H1 (cell line): ENCODE measurements around the gene PCDHA1. TPM values are rescaled to one million over a fixed set of nuclear protein-coding genes. Genes with fewer than 3 reads are reported as not detected.
A peak's percentile ranks its signal among the peaks of the same experiment; 100 is the strongest.

ENCODE experiments used
- CTCF ChIA-PET: fragments of 300-600 bp; sonication (Branson Sonifier 250); formaldehyde crosslinking; loops from one replicate; lab custom pipeline; 2021; ENCODE audit not compliant: partially characterized antibody; lab: Charles Lee
- POLR2A ChIA-PET: fragments of 300-600 bp; sonication (Branson Sonifier 250); formaldehyde crosslinking; loops from one replicate; lab custom pipeline; 2021; ENCODE audit warnings: inconsistent platforms; ENCODE audit not compliant: partially characterized antibody; lab: Charles Lee
- DNase-seq, 2 experiments: peaks; one replicate each; pipeline versions ENCODE4 v3.0.0 to v3.0.0-alpha.2; 2010 to 2022; ENCODE audit warnings: low spot score in 2 of 2, low read depth in 1 of 2, mixed read lengths in 1 of 2
- FAIRE-seq: peaks from 2 replicates; lab custom pipeline; 2011; peaks lifted over from hg19 to GRCh38; lab: Jason Lieb, UNC
- H2AFZ ChIP-seq: 2 replicates; pipeline ENCODE4 v1.8.1; 2012; ENCODE audit warnings: low read length, inconsistent platforms
- H2AK5ac ChIP-seq: 2 replicates; pipeline ENCODE4 v1.6.1; 2013; ENCODE audit warnings: low read depth, low read length
- H2BK120ac ChIP-seq: replicated peaks from 2 replicates; pipeline ENCODE3; 2013; ENCODE audit warnings: low read depth, low read length, inconsistent platforms
- H2BK12ac ChIP-seq: 2 replicates; pipeline ENCODE4 v1.6.1; 2013; ENCODE audit warnings: low read depth, low read length
- H2BK15ac ChIP-seq: 2 replicates; pipeline ENCODE4 v1.6.1; 2013; ENCODE audit warnings: low read length
- H2BK20ac ChIP-seq: 2 replicates; pipeline ENCODE4 v1.6.1; 2013; ENCODE audit warnings: low read length
- H2BK5ac ChIP-seq: 2 replicates; pipeline ENCODE4 v1.6.1; 2013; ENCODE audit warnings: low read depth, low read length
- H3K14ac ChIP-seq: 2 replicates; pipeline ENCODE4 v1.6.1; 2013; ENCODE audit warnings: inconsistent platforms; ENCODE audit not compliant: insufficient read length
- H3K18ac ChIP-seq: 2 replicates; pipeline ENCODE4 v1.6.1; 2013; ENCODE audit warnings: low read length; ENCODE audit errors: extremely low read depth
- H3K23ac ChIP-seq: 2 replicates; pipeline ENCODE4 v1.6.1; 2013; ENCODE audit warnings: inconsistent platforms; ENCODE audit not compliant: insufficient read length
- H3K23me2 ChIP-seq: 2 replicates; pipeline ENCODE4 v1.6.1; 2013; ENCODE audit warnings: low read depth, low read length
- H3K27ac ChIP-seq: 2 replicates; pipeline ENCODE4 v1.6.1; 2011; ENCODE audit warnings: low read depth, low read length, inconsistent platforms
- H3K27me3 ChIP-seq, 4 experiments: replicated peaks in 1 of 4; 1 replicate in 1 of 4; 2 replicates in 3 of 4; pipeline versions ENCODE4 v1.6.1 to v1.8.1; 2011 to 2013; ENCODE audit warnings: low read length in 3 of 4, mild to moderate bottlenecking in 3 of 4, inconsistent platforms in 2 of 4, mixed read lengths in 2 of 4, moderate library complexity in 1 of 4; ENCODE audit not compliant: control insufficient read depth in 3 of 4, insufficient read depth in 3 of 4; ENCODE audit errors: extremely low read depth in 1 of 4
- H3K36me3 ChIP-seq, 4 experiments: 2 replicates each; pipeline versions ENCODE4 v1.6.1 to v1.8.1; 2011 to 2013; ENCODE audit warnings: mild to moderate bottlenecking in 4 of 4, low read length in 3 of 4, moderate library complexity in 2 of 4, control low read depth in 1 of 4, inconsistent platforms in 1 of 4; ENCODE audit not compliant: insufficient read depth in 4 of 4, control insufficient read depth in 2 of 4
- H3K4ac ChIP-seq: replicated peaks from 2 replicates; pipeline ENCODE3; 2013; ENCODE audit warnings: low read length, low read depth, mixed read lengths, inconsistent platforms; ENCODE audit not compliant: insufficient read length
- H3K4me1 ChIP-seq, 4 experiments: replicated peaks in 1 of 4; 1 replicate in 1 of 4; 2 replicates in 3 of 4; pipeline versions ENCODE4 v1.6.1 to v1.8.1; 2011 to 2013; ENCODE audit warnings: low read length in 3 of 4, inconsistent platforms in 2 of 4, mixed read lengths in 1 of 4; ENCODE audit not compliant: insufficient read depth in 4 of 4, control insufficient read depth in 3 of 4
- H3K4me2 ChIP-seq, 2 experiments: 2 replicates each; pipeline versions ENCODE4 v1.6.1 to v1.8.1; 2011 to 2013; ENCODE audit warnings: low read depth in 2 of 2, low read length in 2 of 2, control low read depth in 1 of 2, inconsistent platforms in 1 of 2, mild to moderate bottlenecking in 1 of 2; ENCODE audit not compliant: insufficient read depth in 1 of 2
- H3K4me3 ChIP-seq, 4 experiments: fragments of 200-600, 300-600 bp in 1 of 4; sonication (generic), shearing (Covaris generic), sonication (Bioruptor Twin) in 1 of 4; 2 replicates each; pipeline versions ENCODE4 v1.5.1 to v1.8.1; 2011 to 2016; ENCODE audit warnings: low read length in 4 of 4, low read depth in 3 of 4, control low read depth in 2 of 4, inconsistent platforms in 2 of 4, mild to moderate bottlenecking in 2 of 4, mixed read lengths in 1 of 4, moderate library complexity in 1 of 4; ENCODE audit not compliant: insufficient read depth in 2 of 4; ENCODE audit errors: extremely low read depth in 1 of 4
- H3K56ac ChIP-seq: replicated peaks from 2 replicates; pipeline ENCODE3; 2013; ENCODE audit warnings: low read depth, mild to moderate bottlenecking, mixed read lengths, low read length, inconsistent platforms; ENCODE audit not compliant: insufficient read length
- H3K79me1 ChIP-seq: 2 replicates; pipeline ENCODE4 v1.6.1; 2013; ENCODE audit warnings: low read depth, low read length, control low read depth
- H3K79me2 ChIP-seq, 2 experiments: 2 replicates each; pipeline versions ENCODE4 v1.6.1 to v1.8.1; 2012 to 2013; ENCODE audit warnings: low read length in 2 of 2, mild to moderate bottlenecking in 2 of 2, inconsistent platforms in 1 of 2; ENCODE audit not compliant: insufficient read depth in 2 of 2, control insufficient read depth in 1 of 2
- H3K9ac ChIP-seq, 4 experiments: replicated peaks in 1 of 4; 1 replicate in 1 of 4; 2 replicates in 3 of 4; pipeline versions ENCODE4 v1.6.1 to v1.8.1; 2011 to 2013; ENCODE audit warnings: low read depth in 3 of 4, low read length in 3 of 4, control low read depth in 2 of 4, mild to moderate bottlenecking in 2 of 4, moderate library complexity in 2 of 4, inconsistent platforms in 1 of 4; ENCODE audit errors: extremely low read depth in 1 of 4
- H3K9me3 ChIP-seq, 2 experiments: 2 replicates each; pipeline versions ENCODE4 v1.6.1 to v1.8.1; 2012 to 2013; ENCODE audit warnings: mild to moderate bottlenecking in 2 of 2, moderate library complexity in 2 of 2, control low read depth in 1 of 2, inconsistent platforms in 1 of 2, low read depth in 1 of 2, low read length in 1 of 2, mixed read lengths in 1 of 2; ENCODE audit not compliant: insufficient read depth in 2 of 2
- H4K20me1 ChIP-seq, 2 experiments: replicated peaks in 1 of 2; 2 replicates each; pipeline versions ENCODE3 to v1.8.1; 2011 to 2013; ENCODE audit warnings: inconsistent platforms in 2 of 2, low read length in 2 of 2, mild to moderate bottlenecking in 1 of 2; ENCODE audit not compliant: insufficient read depth in 2 of 2, control insufficient read depth in 1 of 2
- H4K5ac ChIP-seq: 2 replicates; pipeline ENCODE4 v1.6.1; 2013; ENCODE audit warnings: low read length, low read depth, mixed read lengths, inconsistent platforms; ENCODE audit not compliant: insufficient read length
- H4K8ac ChIP-seq: 2 replicates; pipeline ENCODE4 v1.8.0; 2013; ENCODE audit warnings: mild to moderate bottlenecking, moderate library complexity, low read length, inconsistent platforms; ENCODE audit not compliant: insufficient read depth; ENCODE audit errors: extremely low read depth
- H4K91ac ChIP-seq: replicated peaks from 2 replicates; pipeline ENCODE3; 2013; ENCODE audit warnings: low read length, mixed read lengths, inconsistent platforms; ENCODE audit not compliant: insufficient read length
- ASH2L ChIP-seq: fragments of 200-600, 300-600 bp; sonication (generic); IDR thresholded peaks from one replicate; pipeline ENCODE4 v1.7.1; 2017; ENCODE audit warnings: low read length
- ATF3 ChIP-seq: IDR thresholded peaks from 2 replicates; pipeline ENCODE4 v1.6.1; 2011; ENCODE audit warnings: low read depth, mild to moderate bottlenecking, low read length; ENCODE audit not compliant: insufficient read depth
- JUND ChIP-seq: IDR thresholded peaks from 2 replicates; pipeline ENCODE4 v1.6.1; 2011; ENCODE audit warnings: mild to moderate bottlenecking, improper control_type of control experiment, low read length
- KDM1A ChIP-seq: fragments of 200-600, 300-600 bp; sonication (generic); IDR thresholded peaks from 2 replicates; pipeline ENCODE4 v1.7.1; 2016; ENCODE audit warnings: mild to moderate bottlenecking, low read length, borderline replicate concordance
- RAD21 ChIP-seq, 2 experiments: IDR thresholded peaks in 1 of 2; conservative IDR thresholded peaks in 1 of 2; 2 replicates each; pipeline ENCODE4 v1.6.1; 2011; ENCODE audit warnings: low read depth in 2 of 2, low read length in 2 of 2, improper control_type of control experiment in 1 of 2, inconsistent platforms in 1 of 2, mild to moderate bottlenecking in 1 of 2, moderate library complexity in 1 of 2
- SP2 ChIP-seq: IDR thresholded peaks from 2 replicates; pipeline ENCODE4 v1.6.1; 2012; ENCODE audit warnings: mild to moderate bottlenecking, low read length, inconsistent platforms
- SUZ12 ChIP-seq: fragments of 200-600 bp; sonication (generic); IDR thresholded peaks from 2 replicates; pipeline ENCODE4 v1.6.1; 2012; ENCODE audit warnings: mild to moderate bottlenecking, inconsistent platforms, low read length, moderate library complexity, mixed read lengths
- TAF7 ChIP-seq: optimal IDR thresholded peaks from 2 replicates; pipeline ENCODE3; 2011; ENCODE audit warnings: low read depth, mild to moderate bottlenecking, inconsistent platforms, low read length, moderate library complexity, borderline replicate concordance
- TEAD4 ChIP-seq: IDR thresholded peaks from 2 replicates; pipeline ENCODE4 v1.6.1; 2012; ENCODE audit warnings: low read depth, low read length, inconsistent platforms, mixed read lengths
- WGBS, 2 experiments: shearing (Covaris generic) in 1 of 2; methylation state at CpG; one replicate each; pipeline versions ENCODE4 v1.1.6 to v1.1.7; 2013 to 2015; ENCODE audit warnings: low lambda C conversion rate in 2 of 2, mixed read lengths in 2 of 2, inconsistent platforms in 1 of 2, low coverage in 1 of 2, missing lambda C conversion rate in 1 of 2; ENCODE audit not compliant: insufficient replicate concordance in 2 of 2, insufficient coverage in 1 of 2, insufficient read length in 1 of 2; ENCODE audit errors: extremely low coverage in 1 of 2, missing lambda C conversion rate in 1 of 2; 5-methylcytosine and 5-hydroxymethylcytosine counted together
- polyA plus RNA-seq, 7 experiments: library from polyadenylated mRNA; depleted of rRNA in 3 of 7; stranded (reverse) in 5 of 7; unstranded in 2 of 7; fragments of >200 nt in 5 of 7; fragments of 200-250 nt in 2 of 7; gene quantifications; 1 replicate in 5 of 7; 2 replicates in 1 of 7; 4 replicates in 1 of 7; pipeline versions ENCODE4 v1.2.1 to v1.2.3, GENCODE V29; 2011 to 2013; ENCODE audit warnings: missing spikeins in 2 of 7, mixed read lengths in 2 of 7
- total RNA-seq: library from RNA; stranded (reverse); fragmentation: NEBNext Ultra II Directional; extraction: Animal tissue kit (Norgen Biotek cat#: 25700); gene quantifications from 2 replicates; pipeline ENCODE4 v1.2.1, GENCODE V29; 2021

The PCDHA1 gene
- total and polyA plus RNA-seq, 2 of the 8 experiments (the other 6 are each of a cell fraction or from before 2014, with no cell fraction given), result 0.23 to 0.50 TPM

- Histone ChIP-seq H3K56ac (no peak within 1 kb of the TSS), H4K8ac (peak within 1 kb of the TSS; percentile 73), H3K23me2 (peaks cover 15% of the 10 kb centered on the region), H3K4ac (no peak within 1 kb of the TSS), H3K14ac (peak within 1 kb of the TSS; percentile 25), H2BK12ac (peak within 1 kb of the TSS; percentile 93), H3K79me2 (peaks cover 0 to 3% of the 10 kb centered on the region in 2 experiments; a peak in 1 of 4 replicates), H3K4me2 (peak within 1 kb of the TSS; percentile 78 to 100), H2BK15ac (peak within 1 kb of the TSS; percentile 63; the same call in 1 of the 2 replicates), H2BK5ac (peak within 1 kb of the TSS; percentile 57; the same call in 1 of the 2 replicates), H3K18ac (peak within 1 kb of the TSS; percentile 49), H3K4me1 (peaks cover 2 to 15% (median 7%) of the 10 kb centered on the region in 4 experiments; a peak in 5 of 7 replicates), H2BK20ac (peak within 1 kb of the TSS; percentile 35; the same call in 1 of the 2 replicates), H3K9ac (peak within 1 kb of the TSS; percentile 43 to 73 (median 60)), H3K27me3 (peaks cover 2 to 27% (median 20%) of the 10 kb centered on the region in 4 experiments), H3K9me3 (no peaks in the 10 kb centered on the region), H3K4me3 (peak within 1 kb of the TSS; percentile 76 to 96 (median 92)), H3K79me1 (no peaks in the 10 kb centered on the region), H4K91ac (peak within 1 kb of the TSS; percentile 67), H2AFZ (peak within 1 kb of the TSS; percentile 61; the same call in 1 of the 2 replicates), H3K27ac (no peak within 1 kb of the TSS), H4K5ac (no peak within 1 kb of the TSS), H2BK120ac (no peak within 1 kb of the TSS), H4K20me1 (peaks cover 9 to 16% of the 10 kb centered on the region in 2 experiments), H2AK5ac (no peak within 1 kb of the TSS), H3K23ac (no peak within 1 kb of the TSS), H3K36me3 (no peaks in the 10 kb centered on the region)
- peak in 1 of 2 experiments; percentile 83 for DNase-seq
- no peak for FAIRE-seq
- ChIA-PET CTCF (interaction anchor here (0.6 to 5.7 kb wide), 23 partner anchors 10 to 548 kb away, joined by 3 to 56 read pairs (median 8); partner anchors contain the start of genes PCDHA12, PCDHA13 and PCDHAC1), POLR2A (interaction anchor here (0.8 to 13.7 kb wide), 10 partner anchors 10 to 91 kb away, joined by 3 to 123 read pairs (median 8); partner anchors contain the start of gene PCDHAC1)
- 1% methylated on average over 68 of the region's 80 CpGs; no CpG with 5 or more reads in 1 of the 2 experiments for WGBS, 2 experiments
- TF ChIP-seq TAF7, result no peak
- TF ChIP-seq JUND, result no peak
- peak; percentile 85 for TF ChIP-seq ASH2L
- TF ChIP-seq ATF3, result no peak
- peak; percentile 28 for TF ChIP-seq SUZ12
- TF ChIP-seq RAD21 (IDR thresholded peaks at IDR 0.05 in 1 of 2, conservative IDR thresholded peaks at IDR 0.05 in 1 of 2; ENCODE audit: low read depth in 2 of 2, low read length in 2 of 2), result 0 out of 4 replicates have a peak, but pooled peaks of 1 of the 2 experiments have one; percentile 3
- TF ChIP-seq KDM1A, result 0 out of 2 replicates have a peak, but pooled peaks have one; percentile 14
- TF ChIP-seq TEAD4, result no peak
- TF ChIP-seq SP2, result no peak
Measured at GRCh38 chr5:140966293-140967225, 180.6 kb downstream of the PCDHA1 start, which contains the start of gene PCDHAC2. PCDHAC2 (plus strand) TSS chr5:140966476; CDS start chr5:140966767, 291 bp downstream.
